HG03139 (cell line): Measurements from ENCODE around the gene SLC25A27.

Experiments
- ATAC-seq: cut with Tn5 transposase; IDR thresholded peaks from one replicate; pipeline ENCODE4 v1.9.1; 2021; ENCODE audit not compliant: unreplicated experiment

Gene SLC25A27

DNA sequence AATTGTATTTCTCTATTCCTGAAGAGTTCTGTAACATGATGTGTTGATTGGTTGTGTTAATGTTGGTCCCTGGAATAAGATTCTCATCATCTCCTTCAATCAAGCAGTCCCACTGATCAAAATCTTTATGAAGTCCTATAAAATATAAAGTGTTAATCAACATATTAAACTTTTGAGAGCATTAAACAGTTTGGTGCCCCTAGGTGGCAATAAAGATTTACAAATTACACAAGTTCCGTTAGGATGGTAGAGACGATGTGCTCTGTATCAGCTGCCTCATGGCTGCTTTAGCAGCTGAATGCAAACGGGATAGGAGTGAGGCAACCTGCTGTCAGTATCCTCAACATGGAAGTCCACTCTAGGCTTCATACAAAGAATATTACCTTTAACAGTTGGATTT is 51.8 kb downstream of the SLC25A27 start:
- no peak for ATAC-seq

DNA sequence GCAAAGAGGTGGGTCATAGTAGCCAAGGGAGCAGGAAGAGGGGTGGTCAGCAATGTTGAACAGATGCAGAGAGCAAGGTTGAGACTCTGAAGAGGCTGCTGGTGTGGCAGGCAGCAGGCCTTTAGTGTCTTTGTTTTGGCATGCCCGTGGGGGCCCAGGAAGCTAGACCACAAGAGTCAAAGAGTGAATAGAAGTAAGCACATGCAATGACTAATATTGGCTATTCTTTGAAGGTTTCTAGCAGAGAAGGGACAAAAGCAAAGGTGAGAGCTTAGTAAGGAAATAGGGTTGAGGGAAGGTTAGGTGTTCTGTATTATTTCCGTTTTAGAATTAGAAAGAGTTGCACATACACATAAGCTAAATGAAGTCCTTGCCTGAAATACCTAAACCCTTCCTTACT is 53.7 kb downstream of the SLC25A27 start:
- ATAC-seq, result no peak

DNA sequence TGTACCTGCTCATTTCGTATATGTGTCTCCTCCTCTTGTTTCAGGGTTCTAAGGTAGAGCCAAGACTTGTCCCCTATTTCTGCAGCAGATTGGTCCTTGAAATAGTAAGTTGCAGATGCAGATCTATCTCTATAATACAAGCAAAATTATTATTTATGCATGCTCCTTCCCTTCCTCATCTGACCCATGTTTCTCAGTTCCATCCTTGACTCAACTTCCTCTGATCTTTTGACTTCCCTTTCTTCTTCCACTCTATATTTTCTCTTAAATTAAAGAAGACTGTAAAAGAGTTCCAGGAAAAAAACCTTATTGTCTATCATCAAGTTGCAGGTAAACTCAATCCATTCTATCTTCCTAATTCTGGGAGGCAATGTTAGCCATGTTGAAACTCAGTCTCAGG is 58.7 kb downstream of the SLC25A27 start:
- no peak for ATAC-seq

DNA sequence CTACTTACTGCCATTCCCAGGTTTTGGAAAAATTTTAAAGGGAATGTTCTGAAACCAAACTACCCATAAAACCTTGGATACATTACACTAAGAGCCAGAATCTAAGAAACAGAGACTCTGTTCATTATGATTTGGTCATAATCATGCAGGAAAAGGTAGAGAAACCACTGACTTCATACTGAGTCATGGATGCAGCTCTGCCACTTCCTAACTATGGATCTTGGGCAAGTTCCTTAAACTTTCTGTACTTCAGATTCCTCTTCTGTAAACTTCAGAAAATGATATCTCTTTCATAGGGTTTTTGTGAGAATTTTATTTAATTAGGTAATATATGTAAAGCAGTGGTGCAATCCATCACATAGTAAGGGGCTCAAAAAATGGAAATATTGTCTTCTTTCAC is 62.4 kb downstream of the SLC25A27 start:
- no peak for ATAC-seq

DNA sequence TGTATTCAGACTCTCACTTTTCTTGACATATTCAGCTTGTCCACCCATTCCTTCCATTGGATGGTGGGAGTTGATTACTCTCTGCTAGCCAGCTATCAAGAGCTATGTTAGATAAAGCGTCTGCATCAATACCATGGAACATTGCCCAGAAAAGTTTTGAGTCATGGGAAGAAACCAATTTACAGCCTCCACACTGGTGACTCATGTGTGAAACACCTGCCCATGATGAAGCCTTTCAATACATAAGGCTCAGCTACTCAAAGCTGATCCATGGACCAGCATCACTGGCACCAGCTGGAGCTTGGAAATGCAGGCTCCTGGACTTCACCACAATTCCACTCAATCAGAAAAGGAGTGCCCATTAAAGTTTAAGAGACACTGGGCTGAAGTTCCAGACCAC is 66.3 kb downstream of the SLC25A27 start:
- no peak for ATAC-seq

DNA sequence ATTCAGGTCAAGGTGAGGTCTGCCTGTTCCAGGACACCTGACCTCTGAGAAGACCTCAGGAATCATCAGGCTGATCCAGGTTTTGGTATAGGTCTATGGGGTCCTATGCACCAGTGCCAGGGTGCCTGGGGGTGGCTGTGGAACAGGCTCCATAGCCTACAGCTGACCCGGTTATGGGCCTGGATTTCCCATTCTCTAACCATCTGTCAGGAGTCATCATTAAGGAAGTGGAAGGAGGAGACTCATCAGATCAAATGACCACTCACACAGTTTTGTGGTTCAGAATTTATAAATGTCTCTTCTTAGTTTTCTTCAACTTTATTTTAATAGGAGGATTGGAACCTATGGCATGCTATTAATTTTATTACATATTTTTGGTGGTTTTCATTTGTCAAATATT is 67.6 kb downstream of the SLC25A27 start:
- no peak for ATAC-seq
